ENCODE data around the gene TUBB2B.

Gene TUBB2B

DNA sequence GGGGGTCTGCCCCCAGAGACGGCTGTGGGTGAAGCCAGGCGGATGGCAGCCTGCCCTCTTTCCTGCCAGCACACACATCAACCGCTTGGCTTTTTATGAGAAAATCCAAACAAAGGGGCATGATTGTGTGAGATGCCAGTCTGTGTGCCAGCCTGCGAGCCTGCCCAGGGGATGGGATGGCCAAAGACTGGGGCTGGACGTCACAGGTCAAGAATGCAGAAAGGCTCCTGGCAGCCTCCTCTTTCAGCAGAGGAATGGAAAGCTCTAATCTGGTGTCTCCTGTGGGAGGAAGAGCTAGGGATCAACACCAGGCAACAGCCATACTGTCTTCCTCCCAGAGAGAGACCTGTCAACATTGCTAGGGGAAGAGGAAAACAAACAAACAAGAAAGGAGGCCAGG, 15.8 kb downstream of the TUBB2B start (continued):
- TF ChIP-seq, protein P1, sequence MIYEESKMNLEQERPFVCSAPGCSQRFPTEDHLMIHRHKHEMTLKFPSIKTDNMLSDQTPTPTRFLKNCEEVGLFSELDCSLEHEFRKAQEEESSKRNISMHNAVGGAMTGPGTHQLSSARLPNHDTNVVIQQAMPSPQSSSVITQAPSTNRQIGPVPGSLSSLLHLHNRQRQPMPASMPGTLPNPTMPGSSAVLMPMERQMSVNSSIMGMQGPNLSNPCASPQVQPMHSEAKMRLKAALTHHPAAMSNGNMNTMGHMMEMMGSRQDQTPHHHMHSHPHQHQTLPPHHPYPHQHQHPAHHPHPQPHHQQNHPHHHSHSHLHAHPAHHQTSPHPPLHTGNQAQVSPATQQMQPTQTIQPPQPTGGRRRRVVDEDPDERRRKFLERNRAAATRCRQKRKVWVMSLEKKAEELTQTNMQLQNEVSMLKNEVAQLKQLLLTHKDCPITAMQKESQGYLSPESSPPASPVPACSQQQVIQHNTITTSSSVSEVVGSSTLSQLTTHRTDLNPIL (CRISPR knock-in tag; IDR thresholded peaks at IDR 0.05; ENCODE audit: low read depth): no peak
- TF ChIP-seq RARB (CRISPR knock-in tag; IDR thresholded peaks at IDR 0.05): no peak
- no peak for TF ChIP-seq TOX (CRISPR knock-in tag; IDR thresholded peaks at IDR 0.05; ENCODE audit: borderline replicate concordance)

DNA sequence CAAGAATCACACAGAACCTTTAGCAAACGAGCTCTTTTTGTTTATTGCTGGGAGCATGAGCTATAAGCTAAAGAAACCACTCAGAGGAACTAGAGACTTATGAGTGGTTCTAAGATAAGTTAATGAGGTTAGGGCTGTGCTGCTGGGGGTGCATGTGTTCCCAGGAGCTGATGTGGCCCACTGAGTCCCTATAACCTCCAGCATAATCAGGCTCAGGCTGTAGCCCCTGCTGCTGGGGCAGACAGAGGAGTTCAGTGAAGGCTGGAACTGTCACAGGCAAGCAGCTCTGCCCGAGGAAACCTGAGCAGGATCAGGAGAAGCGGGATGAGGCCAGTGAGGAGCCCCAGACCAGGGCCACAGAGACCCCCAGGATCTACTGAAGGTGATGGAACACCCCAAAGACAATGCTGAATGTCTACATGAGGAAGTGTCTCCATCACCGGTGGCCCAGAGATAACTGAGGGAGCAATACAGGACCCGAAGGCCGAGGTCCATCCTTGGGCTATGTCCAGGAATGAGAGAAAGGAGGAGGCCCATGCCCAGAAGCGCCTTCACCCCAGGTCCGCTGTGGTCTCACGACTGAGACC, 17.3 kb downstream of the TUBB2B start:
- no peak for ATAC-seq
- TF ChIP-seq TOX (CRISPR knock-in tag; IDR thresholded peaks at IDR 0.05; ENCODE audit: borderline replicate concordance) (no peak), CSDC2 (CRISPR knock-in tag; IDR thresholded peaks at IDR 0.05) (no peak), ARNTL (CRISPR knock-in tag; IDR thresholded peaks at IDR 0.05; ENCODE audit: borderline replicate concordance, low read depth) (no peak), ZFP30 (CRISPR knock-in tag; IDR thresholded peaks at IDR 0.05) (no peak)
- TF ChIP-seq, protein P2, sequence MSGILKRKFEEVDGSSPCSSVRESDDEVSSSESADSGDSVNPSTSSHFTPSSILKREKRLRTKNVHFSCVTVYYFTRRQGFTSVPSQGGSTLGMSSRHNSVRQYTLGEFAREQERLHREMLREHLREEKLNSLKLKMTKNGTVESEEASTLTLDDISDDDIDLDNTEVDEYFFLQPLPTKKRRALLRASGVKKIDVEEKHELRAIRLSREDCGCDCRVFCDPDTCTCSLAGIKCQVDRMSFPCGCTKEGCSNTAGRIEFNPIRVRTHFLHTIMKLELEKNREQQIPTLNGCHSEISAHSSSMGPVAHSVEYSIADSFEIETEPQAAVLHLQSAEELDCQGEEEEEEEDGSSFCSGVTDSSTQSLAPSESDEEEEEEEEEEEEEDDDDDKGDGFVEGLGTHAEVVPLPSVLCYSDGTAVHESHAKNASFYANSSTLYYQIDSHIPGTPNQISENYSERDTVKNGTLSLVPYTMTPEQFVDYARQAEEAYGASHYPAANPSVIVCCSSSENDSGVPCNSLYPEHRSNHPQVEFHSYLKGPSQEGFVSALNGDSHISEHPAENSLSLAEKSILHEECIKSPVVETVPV (CRISPR knock-in tag; IDR thresholded peaks at IDR 0.05): no peak
- TF ChIP-seq, protein P1 (CRISPR knock-in tag; IDR thresholded peaks at IDR 0.05; ENCODE audit: low read depth): no peak
- TF ChIP-seq, protein P3, sequence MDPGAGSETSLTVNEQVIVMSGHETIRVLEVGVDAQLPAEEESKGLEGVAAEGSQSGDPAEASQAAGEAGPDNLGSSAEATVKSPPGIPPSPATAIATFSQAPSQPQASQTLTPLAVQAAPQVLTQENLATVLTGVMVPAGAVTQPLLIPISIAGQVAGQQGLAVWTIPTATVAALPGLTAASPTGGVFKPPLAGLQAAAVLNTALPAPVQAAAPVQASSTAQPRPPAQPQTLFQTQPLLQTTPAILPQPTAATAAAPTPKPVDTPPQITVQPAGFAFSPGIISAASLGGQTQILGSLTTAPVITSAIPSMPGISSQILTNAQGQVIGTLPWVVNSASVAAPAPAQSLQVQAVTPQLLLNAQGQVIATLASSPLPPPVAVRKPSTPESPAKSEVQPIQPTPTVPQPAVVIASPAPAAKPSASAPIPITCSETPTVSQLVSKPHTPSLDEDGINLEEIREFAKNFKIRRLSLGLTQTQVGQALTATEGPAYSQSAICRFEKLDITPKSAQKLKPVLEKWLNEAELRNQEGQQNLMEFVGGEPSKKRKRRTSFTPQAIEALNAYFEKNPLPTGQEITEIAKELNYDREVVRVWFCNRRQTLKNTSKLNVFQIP (CRISPR knock-in tag; IDR thresholded peaks at IDR 0.05; ENCODE audit: borderline replicate concordance, low read depth): no peak
- TF ChIP-seq, protein P4, sequence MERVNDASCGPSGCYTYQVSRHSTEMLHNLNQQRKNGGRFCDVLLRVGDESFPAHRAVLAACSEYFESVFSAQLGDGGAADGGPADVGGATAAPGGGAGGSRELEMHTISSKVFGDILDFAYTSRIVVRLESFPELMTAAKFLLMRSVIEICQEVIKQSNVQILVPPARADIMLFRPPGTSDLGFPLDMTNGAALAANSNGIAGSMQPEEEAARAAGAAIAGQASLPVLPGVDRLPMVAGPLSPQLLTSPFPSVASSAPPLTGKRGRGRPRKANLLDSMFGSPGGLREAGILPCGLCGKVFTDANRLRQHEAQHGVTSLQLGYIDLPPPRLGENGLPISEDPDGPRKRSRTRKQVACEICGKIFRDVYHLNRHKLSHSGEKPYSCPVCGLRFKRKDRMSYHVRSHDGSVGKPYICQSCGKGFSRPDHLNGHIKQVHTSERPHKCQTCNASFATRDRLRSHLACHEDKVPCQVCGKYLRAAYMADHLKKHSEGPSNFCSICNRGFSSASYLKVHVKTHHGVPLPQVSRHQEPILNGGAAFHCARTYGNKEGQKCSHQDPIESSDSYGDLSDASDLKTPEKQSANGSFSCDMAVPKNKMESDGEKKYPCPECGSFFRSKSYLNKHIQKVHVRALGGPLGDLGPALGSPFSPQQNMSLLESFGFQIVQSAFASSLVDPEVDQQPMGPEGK (CRISPR knock-in tag; IDR thresholded peaks at IDR 0.05; ENCODE audit: borderline replicate concordance): no peak

- ATAC-seq: peak; percentile 97
- TF ChIP-seq SNAI2 (CRISPR knock-in tag; IDR thresholded peaks at IDR 0.05) (no peak), ISL1 (CRISPR knock-in tag; IDR thresholded peaks at IDR 0.05) (no peak), ZNF565 (CRISPR knock-in tag; conservative IDR thresholded peaks at IDR 0.05; ENCODE audit: low read depth) (no peak), CSDC2 (CRISPR knock-in tag; IDR thresholded peaks at IDR 0.05) (no peak), BACH2 (CRISPR knock-in tag; IDR thresholded peaks at IDR 0.05; ENCODE audit: borderline replicate concordance) (no peak), ZNF8 (CRISPR knock-in tag; IDR thresholded peaks at IDR 0.05) (no peak), ZFP30 (CRISPR knock-in tag; IDR thresholded peaks at IDR 0.05) (no peak)
- TF ChIP-seq, protein P5, sequence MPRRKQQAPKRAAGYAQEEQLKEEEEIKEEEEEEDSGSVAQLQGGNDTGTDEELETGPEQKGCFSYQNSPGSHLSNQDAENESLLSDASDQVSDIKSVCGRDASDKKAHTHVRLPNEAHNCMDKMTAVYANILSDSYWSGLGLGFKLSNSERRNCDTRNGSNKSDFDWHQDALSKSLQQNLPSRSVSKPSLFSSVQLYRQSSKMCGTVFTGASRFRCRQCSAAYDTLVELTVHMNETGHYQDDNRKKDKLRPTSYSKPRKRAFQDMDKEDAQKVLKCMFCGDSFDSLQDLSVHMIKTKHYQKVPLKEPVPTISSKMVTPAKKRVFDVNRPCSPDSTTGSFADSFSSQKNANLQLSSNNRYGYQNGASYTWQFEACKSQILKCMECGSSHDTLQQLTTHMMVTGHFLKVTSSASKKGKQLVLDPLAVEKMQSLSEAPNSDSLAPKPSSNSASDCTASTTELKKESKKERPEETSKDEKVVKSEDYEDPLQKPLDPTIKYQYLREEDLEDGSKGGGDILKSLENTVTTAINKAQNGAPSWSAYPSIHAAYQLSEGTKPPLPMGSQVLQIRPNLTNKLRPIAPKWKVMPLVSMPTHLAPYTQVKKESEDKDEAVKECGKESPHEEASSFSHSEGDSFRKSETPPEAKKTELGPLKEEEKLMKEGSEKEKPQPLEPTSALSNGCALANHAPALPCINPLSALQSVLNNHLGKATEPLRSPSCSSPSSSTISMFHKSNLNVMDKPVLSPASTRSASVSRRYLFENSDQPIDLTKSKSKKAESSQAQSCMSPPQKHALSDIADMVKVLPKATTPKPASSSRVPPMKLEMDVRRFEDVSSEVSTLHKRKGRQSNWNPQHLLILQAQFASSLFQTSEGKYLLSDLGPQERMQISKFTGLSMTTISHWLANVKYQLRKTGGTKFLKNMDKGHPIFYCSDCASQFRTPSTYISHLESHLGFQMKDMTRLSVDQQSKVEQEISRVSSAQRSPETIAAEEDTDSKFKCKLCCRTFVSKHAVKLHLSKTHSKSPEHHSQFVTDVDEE (CRISPR knock-in tag; IDR thresholded peaks at IDR 0.05): no peak
- TF ChIP-seq, protein P1 (CRISPR knock-in tag; IDR thresholded peaks at IDR 0.05; ENCODE audit: low read depth): no peak
Observed at GRCh38 chr6:3209114-3210023, 18.1 kb downstream of the TUBB2B start.
